Neural cell (in vitro differentiated cells): ENCODE measurements around the gene MPI.

Experiments
- POLR2AphosphoS5 ChIP-seq: IDR thresholded peaks from 2 replicates; pipeline ENCODE4 v1.6.1; 2012
- TAF1 ChIP-seq: IDR thresholded peaks from 2 replicates; pipeline ENCODE4 v1.6.1; 2012; ENCODE audit warnings: low read depth
- TF ChIP-seq, protein P1 (sequence below): fragments of 450-650 bp; IDR thresholded peaks from 2 replicates; pipeline ENCODE4 v1.5.1; 2014; ENCODE audit warnings: antibody characterized with exemption, mild to moderate bottlenecking, moderate library complexity; ENCODE audit not compliant: poor library complexity, severe bottlenecking
- TF ChIP-seq, protein P2 (sequence below): IDR thresholded peaks from 2 replicates; pipeline ENCODE4 v1.6.1; 2012; ENCODE audit warnings: borderline replicate concordance

DNA sequence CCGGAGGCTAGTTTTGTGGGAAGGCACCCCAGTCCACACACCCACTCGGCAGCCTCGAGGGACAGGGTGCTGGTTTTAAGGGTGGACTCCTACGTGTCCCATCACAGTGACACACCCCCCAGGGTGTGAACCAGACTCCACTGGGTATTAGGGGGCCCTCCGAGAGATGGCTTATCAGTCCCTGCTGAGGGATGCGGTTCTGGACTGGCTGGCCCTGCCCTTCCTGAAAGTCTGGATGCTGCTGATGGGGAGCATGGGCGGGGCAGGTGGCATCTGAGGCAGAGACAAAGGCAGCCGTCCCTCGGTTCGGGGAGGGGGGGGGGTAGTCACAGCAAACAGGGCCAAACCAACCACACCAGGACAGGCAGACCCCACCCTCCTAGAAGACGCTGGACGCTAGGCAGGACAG is 45.9 kb upstream of the MPI start:
- TF ChIP-seq, protein P1, sequence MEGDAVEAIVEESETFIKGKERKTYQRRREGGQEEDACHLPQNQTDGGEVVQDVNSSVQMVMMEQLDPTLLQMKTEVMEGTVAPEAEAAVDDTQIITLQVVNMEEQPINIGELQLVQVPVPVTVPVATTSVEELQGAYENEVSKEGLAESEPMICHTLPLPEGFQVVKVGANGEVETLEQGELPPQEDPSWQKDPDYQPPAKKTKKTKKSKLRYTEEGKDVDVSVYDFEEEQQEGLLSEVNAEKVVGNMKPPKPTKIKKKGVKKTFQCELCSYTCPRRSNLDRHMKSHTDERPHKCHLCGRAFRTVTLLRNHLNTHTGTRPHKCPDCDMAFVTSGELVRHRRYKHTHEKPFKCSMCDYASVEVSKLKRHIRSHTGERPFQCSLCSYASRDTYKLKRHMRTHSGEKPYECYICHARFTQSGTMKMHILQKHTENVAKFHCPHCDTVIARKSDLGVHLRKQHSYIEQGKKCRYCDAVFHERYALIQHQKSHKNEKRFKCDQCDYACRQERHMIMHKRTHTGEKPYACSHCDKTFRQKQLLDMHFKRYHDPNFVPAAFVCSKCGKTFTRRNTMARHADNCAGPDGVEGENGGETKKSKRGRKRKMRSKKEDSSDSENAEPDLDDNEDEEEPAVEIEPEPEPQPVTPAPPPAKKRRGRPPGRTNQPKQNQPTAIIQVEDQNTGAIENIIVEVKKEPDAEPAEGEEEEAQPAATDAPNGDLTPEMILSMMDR, result no peak
- TF ChIP-seq, protein P2, sequence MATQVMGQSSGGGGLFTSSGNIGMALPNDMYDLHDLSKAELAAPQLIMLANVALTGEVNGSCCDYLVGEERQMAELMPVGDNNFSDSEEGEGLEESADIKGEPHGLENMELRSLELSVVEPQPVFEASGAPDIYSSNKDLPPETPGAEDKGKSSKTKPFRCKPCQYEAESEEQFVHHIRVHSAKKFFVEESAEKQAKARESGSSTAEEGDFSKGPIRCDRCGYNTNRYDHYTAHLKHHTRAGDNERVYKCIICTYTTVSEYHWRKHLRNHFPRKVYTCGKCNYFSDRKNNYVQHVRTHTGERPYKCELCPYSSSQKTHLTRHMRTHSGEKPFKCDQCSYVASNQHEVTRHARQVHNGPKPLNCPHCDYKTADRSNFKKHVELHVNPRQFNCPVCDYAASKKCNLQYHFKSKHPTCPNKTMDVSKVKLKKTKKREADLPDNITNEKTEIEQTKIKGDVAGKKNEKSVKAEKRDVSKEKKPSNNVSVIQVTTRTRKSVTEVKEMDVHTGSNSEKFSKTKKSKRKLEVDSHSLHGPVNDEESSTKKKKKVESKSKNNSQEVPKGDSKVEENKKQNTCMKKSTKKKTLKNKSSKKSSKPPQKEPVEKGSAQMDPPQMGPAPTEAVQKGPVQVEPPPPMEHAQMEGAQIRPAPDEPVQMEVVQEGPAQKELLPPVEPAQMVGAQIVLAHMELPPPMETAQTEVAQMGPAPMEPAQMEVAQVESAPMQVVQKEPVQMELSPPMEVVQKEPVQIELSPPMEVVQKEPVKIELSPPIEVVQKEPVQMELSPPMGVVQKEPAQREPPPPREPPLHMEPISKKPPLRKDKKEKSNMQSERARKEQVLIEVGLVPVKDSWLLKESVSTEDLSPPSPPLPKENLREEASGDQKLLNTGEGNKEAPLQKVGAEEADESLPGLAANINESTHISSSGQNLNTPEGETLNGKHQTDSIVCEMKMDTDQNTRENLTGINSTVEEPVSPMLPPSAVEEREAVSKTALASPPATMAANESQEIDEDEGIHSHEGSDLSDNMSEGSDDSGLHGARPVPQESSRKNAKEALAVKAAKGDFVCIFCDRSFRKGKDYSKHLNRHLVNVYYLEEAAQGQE, result no peak
- TF ChIP-seq TAF1, result no peak
- no peak for TF ChIP-seq POLR2AphosphoS5
